Measurements from ENCODE around the gene NOC2L. TPM values are rescaled to one million over a fixed set of nuclear protein-coding genes. Genes with fewer than 3 reads are reported as not detected.

NOC2L gene
- 117 and 123 TPM in 2 replicates for total RNA-seq (2014; rRNA removed; shearing (Covaris generic))
- polyA plus RNA-seq (2015; cell fraction: cytosol; rRNA removed), result 121 and 129 TPM in 2 replicates
- 131 and 142 TPM in 2 replicates for polyA plus RNA-seq (2015; cell fraction: nucleus; rRNA removed)

- in situ Hi-C loops (cut with HindIII; ENCODE audit: low pct_unique_long_range_greater_than_20kb, low sequenced_read_pairs), result no loop called here
- peak; percentile 85 for DNase-seq (ENCODE audit: low read depth, low spot score)
Observed at GRCh38 chr1:958823-959730, at the start of gene NOC2L. Gene NOC2L (minus strand): TSS chr1:959256. CDS start chr1:959240, 16 bp downstream.

GRCh38 chr1:1006305-1007159 lies 47.5 kb upstream of the NOC2L start:
- in situ Hi-C loops (cut with HindIII; ENCODE audit: low pct_unique_long_range_greater_than_20kb, low sequenced_read_pairs), result no loop called here
- no peak for DNase-seq (ENCODE audit: low read depth, low spot score)

GRCh38 chr1:1005774-1006304 lies 46.8 kb upstream of the NOC2L start:
- in situ Hi-C loops (cut with HindIII; ENCODE audit: low pct_unique_long_range_greater_than_20kb, low sequenced_read_pairs), result no loop called here
- no peak for DNase-seq (ENCODE audit: low read depth, low spot score)

DNA sequence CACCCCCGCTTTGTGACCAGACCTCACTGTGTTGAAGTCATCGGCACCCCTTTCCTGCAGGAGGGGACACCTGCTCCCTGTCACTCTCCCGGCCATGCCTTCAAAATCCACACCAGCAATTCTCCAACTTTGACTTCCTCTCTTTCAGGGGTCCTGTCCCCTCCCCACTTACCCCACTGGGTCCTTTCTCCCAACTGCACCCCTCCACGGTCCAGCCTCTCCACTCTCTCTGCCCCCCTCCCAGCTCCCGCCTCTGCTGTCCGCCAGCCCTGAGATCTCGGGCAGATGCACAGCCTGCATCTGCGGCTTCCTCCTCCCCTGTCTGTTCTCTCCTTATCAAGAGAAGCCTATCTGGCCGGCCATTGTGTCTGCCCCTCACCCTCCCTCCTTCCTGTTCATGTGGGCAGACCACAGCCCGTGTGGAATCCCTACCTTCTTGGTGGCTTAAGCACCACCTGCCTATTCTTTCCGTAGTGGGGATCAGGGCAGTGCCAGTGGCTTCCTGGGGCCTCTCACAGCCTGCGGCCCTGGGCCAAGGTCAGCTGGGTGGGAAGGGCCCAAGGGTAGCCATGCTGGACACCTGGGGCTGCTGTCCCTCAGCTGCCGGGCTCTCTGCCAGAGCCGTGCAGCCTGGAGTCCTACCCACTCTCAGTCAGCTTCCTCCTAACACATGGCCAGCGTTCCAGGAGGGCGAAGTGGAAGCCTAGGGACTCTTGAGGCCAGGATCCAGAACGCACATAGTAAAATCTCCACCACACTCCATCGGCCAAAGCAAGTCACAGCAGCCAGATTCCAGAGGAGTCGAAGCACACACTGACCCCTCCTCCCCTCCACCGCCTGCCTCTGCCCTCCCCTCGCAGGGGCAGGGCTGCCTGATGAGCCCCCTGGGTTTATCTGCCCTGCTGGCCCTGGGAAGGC lies 46.0 kb upstream of the NOC2L start:
- no peak for DNase-seq (ENCODE audit: low read depth, low spot score)
- in situ Hi-C loops (cut with HindIII; ENCODE audit: low pct_unique_long_range_greater_than_20kb, low sequenced_read_pairs), result no loop called here

DNA sequence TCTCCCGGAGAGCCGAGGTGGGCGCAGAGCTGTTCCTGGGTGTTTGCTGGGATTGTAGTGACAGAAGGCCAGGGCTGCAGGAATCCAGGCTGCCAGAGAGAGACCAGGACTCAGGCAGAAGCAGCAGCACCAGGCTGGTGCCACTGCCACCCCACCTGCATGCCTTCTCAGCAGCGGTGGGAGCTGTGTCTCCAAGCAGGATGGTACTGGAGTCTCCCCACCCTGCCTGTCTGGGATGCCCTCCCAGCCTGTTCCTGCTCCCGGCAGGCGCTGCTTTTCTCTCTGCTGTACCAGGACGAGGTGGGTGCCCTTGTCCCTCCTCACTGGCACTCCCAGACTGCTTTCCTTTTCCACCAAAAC lies 45.3 kb upstream of the NOC2L start:
- in situ Hi-C loops (cut with HindIII; ENCODE audit: low pct_unique_long_range_greater_than_20kb, low sequenced_read_pairs), result no loop called here
- DNase-seq (ENCODE audit: low read depth, low spot score), result no peak

DNA sequence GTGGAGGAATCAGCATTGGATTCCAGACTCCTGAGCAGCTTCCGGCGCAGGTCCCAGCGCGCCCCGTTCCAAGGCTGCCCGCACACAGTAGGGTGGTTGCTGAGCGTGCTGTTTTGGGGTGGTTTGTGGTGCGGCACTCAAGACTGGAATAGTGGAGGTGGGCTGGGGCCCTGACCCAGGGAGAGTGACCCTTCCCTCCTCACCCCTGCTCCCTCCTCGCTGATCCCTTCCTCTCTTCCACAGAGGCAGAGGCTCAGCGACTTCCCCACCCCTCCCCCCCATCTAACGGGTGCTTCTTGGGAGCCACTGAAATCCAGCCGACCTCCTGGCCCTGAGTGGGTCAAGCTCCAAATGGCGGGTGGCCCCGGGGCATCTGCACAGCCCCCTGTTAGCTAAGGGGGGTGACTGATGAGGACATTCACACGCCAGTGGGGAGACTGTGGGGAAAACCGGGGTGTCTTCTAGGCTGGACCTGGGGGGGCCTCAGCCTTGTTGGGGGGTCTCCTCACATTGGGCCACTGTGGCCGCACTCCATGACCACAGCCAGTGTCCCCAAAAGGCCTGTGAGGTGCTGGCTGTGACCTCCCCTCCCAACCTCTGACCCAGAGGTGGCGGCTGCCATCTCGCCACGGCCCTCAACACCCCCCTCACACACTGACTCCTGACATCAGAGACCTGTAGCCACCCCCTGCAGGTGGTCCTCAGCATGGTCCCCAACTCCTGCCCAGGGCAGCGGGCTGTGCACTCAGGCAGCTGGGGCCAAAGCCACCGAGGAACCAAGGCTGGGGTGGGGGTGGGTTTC lies 44.8 kb upstream of the NOC2L start:
- DNase-seq (ENCODE audit: low read depth, low spot score), result no peak
- in situ Hi-C loops (cut with HindIII; ENCODE audit: low pct_unique_long_range_greater_than_20kb, low sequenced_read_pairs), result no loop called here

GRCh38 chr1:1001057-1001783 lies 42.2 kb upstream of the NOC2L start:
- DNase-seq (ENCODE audit: low read depth, low spot score), result no peak
- in situ Hi-C loops (cut with HindIII; ENCODE audit: low pct_unique_long_range_greater_than_20kb, low sequenced_read_pairs), result no loop called here

- DNase-seq (ENCODE audit: low read depth, low spot score), result peak; percentile 65
- in situ Hi-C loops (cut with HindIII; ENCODE audit: low pct_unique_long_range_greater_than_20kb, low sequenced_read_pairs), result no loop called here
Observed at GRCh38 chr1:1000357-1001056, 41.5 kb upstream of the NOC2L start.

DNA sequence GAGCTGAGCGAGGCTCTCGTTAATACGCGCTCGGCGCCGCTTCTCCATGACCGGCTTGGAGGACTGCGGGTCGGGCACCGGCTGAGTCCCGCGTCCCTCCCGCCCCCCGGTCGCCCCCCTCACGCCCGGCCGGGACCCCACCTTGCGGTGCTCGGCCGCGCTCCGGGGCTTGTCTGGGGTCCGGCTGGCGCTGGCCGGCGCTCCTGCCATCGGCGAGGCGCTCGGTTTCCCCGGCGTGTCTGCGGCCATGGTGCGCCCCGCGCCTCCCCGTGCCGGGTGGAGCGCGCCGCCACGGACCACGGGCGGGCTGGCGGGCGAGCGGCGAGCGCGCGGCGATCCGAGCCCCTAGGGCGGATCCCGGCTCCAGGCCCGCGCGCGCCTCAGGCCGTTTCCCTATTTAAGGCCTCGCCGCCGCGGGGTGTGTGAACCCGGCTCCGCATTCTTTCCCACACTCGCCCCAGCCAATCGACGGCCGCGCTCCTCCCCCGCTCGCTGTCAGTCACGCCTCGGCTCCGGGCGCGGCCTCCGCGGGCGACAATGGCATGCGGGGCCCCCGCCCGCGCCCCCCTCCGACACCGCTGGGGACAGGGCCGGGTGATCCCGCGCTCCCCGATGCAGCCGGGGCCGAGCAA lies 40.8 kb upstream of the NOC2L start, which contains the start of gene HES4:
HES4 (minus strand) TSS at position 373 of the 632 bp plus-strand sequence; CDS start at position 249, 124 bp downstream.
- DNase-seq (ENCODE audit: low read depth, low spot score), result peak; percentile 77
- in situ Hi-C loops (cut with HindIII; ENCODE audit: low pct_unique_long_range_greater_than_20kb, low sequenced_read_pairs), result no loop called here

DNA sequence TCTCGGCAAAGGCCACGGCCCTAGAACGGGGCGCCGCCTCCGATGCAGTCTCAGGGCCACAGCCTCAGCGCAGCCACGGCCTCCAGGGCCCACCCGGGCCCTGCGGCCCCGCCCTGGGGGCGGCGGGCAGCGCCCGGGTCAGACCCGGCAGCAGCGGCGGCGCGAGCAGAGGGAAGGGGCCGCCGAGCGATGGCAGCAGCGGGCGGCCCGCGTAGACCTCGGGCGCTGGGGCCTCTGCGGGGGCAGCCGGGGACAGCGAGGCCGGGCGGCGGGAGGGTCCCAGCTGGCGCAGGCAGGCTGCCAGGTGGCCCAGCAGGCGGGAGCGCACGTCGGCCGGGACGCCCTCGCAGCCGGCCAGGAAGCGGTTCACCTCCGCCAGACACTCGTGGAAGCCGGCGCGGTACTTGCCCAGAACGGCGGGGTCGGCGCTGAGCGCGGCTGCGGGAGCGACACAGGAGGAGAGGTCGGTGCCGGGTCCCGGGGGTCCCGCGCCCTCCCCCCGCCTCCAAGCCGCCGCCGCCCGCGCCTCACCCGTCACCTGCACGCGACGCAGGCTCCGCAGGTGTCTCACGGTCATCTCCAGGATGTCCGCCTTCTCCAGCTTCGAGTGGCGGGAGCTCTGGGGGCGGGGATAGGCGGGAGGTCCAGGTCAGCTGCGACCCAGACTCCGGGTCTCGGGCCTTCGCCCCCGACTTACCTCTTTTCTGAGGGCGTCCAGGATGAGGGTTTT lies 40.1 kb upstream of the NOC2L start:
- in situ Hi-C loops (cut with HindIII; ENCODE audit: low pct_unique_long_range_greater_than_20kb, low sequenced_read_pairs), result no loop called here
- DNase-seq (ENCODE audit: low read depth, low spot score), result no peak

GRCh38 chr1:998745-998994 lies 39.6 kb upstream of the NOC2L start:
- in situ Hi-C loops (cut with HindIII; ENCODE audit: low pct_unique_long_range_greater_than_20kb, low sequenced_read_pairs), result no loop called here
- DNase-seq (ENCODE audit: low read depth, low spot score), result no peak

DNA sequence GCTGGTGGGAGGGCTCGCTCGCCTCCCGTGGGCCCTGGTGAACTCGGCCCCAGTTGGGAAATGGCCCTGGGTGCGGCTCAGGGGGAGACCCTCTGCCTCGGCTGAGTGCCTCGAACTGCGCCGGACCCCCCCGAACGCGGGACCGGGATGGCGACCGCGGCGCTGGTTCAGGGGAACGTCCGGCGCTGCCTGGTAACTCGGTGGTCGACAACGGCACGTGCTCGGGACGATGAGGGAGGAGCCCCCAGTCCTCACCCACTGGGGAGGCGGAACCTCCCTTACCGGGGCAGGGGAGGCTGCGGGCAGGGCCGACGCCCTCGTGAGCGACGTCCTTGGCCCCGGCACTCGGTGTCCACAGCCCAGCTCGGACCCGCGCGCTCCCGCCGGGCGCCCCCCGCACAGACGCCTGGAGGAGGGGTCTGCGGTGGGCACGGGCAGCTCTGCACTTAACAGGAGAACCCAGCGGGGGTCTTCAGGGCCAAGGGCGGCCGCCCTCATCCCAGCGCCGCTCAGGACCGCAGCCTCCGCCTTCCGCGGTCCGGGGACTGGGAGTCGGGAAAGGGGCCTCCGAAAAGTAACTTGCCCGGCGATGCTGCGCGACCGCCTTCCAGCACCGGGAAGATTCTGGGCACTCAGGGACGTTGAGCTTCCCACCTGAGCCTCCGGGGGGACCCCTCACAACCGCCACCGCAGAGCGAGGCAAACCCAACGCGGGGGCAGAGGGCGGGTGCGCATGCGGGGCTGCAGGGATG lies 39.1 kb upstream of the NOC2L start:
- no peak for DNase-seq (ENCODE audit: low read depth, low spot score)
- in situ Hi-C loops (cut with HindIII; ENCODE audit: low pct_unique_long_range_greater_than_20kb, low sequenced_read_pairs), result no loop called here

- in situ Hi-C loops (cut with HindIII; ENCODE audit: low pct_unique_long_range_greater_than_20kb, low sequenced_read_pairs), result no loop called here
Observed at GRCh38 chr1:997713-997992, 38.6 kb upstream of the NOC2L start.

More at GRCh38 chr1:997713-997992, 38.6 kb upstream of the NOC2L start:
- no peak for DNase-seq (ENCODE audit: low read depth, low spot score)
